HG02678 (cell line): Measurements from ENCODE around the gene CD164.
A peak's percentile ranks its signal among the peaks of the same experiment; 100 is the strongest.
"Not testable (repeated sequence)": the region's sequence is repeated elsewhere in the genome, so short reads cannot be mapped to it uniquely, and the experiment has no call there.

Source experiments
- ATAC-seq: cut with Tn5 transposase; IDR thresholded peaks from one replicate; pipeline ENCODE4 v1.9.1; 2021; ENCODE audit warnings: mild to moderate bottlenecking, moderate library complexity; ENCODE audit not compliant: unreplicated experiment

Gene CD164

GRCh38 chr6:109344226-109344625, 38.0 kb downstream of the CD164 start:
- no peak for ATAC-seq

DNA sequence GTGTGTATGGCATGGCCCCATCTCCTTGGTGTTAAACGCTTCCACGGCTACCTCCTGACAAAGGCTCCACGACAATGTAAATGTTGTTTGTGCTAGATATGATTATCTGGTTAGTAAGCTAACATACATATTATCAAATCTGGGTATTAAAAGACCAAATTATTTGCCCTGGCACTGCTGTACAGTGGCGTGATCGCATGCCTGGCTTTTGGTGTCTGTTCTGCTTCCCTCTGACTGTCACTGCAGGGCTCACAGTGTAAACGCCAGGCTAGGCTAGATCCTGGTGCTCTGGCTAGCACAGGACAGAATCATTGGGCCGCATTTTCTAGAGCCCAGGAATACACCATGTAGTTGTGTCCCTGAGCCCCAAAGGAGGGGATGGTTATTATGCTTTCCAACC, 38.7 kb downstream of the CD164 start:
- ATAC-seq: no peak

DNA sequence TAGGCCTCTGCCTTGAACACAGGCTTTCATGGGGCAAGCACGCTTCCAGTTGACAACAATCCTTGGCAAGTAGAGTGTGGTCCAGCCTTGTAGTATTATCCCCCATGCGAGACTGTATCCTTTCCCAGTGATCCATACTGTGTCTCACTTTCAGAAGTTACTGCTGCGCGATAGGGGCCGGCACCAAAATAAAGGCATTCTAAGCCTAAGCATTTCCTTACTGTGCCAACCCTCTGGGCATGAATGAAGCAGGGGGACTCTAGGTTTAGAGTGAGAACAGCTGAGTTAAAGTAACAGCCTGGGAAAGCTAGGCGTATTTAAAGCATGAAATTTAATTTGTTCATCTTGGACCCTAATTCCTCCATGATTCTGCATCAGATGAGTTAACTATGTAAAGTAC, 39.4 kb downstream of the CD164 start:
- ATAC-seq: no peak

GRCh38 chr6:109342506-109342905, 39.8 kb downstream of the CD164 start:
- ATAC-seq: no peak

DNA sequence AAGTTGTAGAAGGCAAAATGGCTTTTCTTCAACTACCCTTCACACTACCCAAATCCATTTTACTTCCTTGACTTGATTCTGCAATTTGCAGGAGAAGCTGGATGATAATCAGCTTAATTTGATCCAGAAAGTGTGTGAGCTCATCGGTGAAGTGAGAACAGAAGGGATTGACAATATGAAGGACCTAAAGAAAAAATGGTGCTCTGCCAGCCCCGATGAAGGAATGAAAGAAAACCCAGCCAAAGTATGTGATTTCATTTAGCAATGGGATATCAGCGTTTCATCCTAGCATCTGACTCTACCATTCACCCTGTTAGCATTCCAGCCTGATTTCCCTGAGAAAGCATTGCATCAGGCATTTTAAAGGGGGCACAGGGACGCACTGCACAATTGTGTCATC, 41.5 kb downstream of the CD164 start:
- ATAC-seq: no peak

GRCh38 chr6:109339906-109340678, 42.2 kb downstream of the CD164 start:
- no peak for ATAC-seq

DNA sequence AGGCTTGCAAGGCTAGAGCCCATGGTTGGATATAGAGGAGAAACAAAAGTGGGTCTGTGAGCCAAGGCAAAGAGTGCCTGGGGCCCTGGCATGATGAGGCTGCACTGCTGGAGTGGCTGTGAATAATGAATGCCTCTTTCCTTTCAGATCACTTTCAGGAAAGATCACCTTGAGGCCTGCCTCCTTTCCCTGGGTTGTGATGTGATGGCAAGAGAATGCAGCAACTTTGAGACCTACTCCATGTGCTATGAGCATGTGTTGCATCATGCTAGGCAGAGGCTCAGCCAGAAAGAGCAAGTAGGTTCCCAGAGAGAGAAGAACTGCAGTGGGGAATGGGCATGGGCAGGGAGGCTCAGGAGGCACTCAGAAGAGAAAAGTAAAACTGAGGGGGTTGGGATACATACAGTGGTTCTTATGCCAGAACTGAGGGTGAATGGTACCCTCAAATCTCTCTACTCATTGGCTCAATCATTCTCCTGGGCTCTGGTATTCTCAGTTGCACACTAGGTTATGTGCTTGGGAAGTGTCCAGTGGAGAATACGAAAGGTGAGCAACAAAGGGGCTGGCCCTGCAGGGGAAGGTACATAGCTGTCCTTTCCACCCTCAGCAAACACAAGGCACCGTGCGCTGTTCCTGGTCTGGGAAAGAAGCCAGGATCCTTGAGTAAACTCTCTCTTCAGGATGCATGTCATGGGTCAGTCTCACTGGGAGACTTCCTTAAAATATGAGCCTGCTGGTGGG, 45.9 kb downstream of the CD164 start:
- ATAC-seq: no peak

DNA sequence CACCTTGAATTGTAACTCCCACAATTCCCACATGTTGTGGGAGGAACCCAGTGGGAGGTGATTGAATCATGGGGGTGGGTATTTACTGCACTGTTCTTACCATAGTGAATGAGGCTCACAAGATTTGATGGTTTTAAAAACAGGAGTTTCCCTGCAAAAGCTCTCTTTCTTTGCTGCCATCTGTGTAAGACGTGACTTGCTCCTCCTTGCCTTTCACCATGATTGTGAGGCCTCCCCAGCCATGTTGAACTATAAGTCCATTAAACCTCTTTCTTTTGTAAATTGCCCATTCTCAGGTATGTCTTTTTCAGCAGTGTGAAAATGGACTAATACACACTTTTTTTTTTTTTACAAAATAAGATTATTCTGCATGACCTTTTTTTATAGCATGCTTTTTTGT, 48.4 kb downstream of the CD164 start:
- not testable (repeated sequence) for ATAC-seq

GRCh38 chr6:109332748-109333147, 49.5 kb downstream of the CD164 start:
- peak; percentile 62 for ATAC-seq

- ATAC-seq: no peak
These were observed 51.2 kb downstream of the CD164 start for GRCh38 chr6:109331081-109331480.

- no peak for ATAC-seq
These were observed 52.0 kb downstream of the CD164 start for GRCh38 chr6:109330263-109330662.

GRCh38 chr6:109328629-109329028, 53.6 kb downstream of the CD164 start:
- no peak for ATAC-seq

DNA sequence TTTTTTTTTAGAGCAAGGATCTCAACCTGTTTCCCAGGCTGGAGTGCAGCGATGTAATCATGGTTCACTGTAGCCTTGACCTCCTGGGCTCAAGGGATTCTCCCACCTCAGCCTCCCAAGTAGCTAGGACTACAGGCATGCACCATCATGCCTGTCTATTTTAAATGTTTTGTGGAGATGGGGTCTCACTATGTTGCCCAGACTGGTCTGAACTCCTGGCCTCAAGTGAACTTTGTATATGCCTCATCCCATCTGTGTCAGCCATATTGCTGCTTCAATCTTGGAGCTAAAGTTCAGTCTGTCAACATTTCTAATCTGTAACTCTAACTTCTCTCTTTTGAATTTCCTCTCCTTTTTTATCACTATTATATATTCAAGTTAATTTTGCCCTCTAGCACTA, 54.3 kb downstream of the CD164 start:
- no peak for ATAC-seq

GRCh38 chr6:109327491-109327890, 54.8 kb downstream of the CD164 start:
- ATAC-seq: no peak

DNA sequence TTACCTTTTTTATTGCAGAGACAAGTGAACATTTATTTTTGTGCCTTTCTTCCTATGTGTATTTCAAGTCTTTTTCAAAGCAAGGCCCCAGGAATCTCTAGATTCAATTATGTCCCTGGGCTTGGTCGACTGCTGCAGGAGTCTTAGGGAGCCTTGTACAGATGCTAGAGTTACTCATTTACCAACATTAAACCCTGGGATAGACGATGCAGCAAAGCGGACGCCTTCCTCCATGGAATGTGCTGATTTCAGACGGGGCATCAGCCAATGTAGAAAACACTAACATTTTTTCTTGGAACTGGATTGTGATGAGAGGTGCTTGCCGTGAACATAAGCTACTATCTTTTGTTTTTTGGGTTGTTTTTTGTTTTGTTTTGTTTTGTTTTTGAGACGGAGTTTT, 55.9 kb downstream of the CD164 start:
- no peak for ATAC-seq

DNA sequence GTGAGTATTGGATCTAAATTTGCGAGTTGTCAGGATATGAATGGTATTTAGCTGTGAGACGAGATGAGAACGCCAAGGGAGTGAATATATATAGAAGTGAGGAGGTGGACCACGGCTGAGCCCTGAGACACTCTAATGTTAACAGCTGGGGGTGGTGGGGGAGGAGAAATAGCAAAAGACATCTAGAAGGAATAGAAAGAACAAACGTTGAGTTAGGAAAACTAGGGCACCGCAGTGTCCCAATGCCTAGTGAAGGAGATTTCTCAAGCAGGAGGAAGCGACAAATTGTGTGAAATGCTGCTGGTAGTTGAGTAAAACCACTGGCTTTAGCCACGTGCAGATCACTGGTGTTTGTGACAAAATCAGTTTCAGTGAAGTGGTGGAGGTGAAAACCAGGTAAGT, 56.9 kb downstream of the CD164 start:
- no peak for ATAC-seq

GRCh38 chr6:109323241-109323640, 59.0 kb downstream of the CD164 start:
- ATAC-seq: no peak

GRCh38 chr6:109322825-109323224, 59.4 kb downstream of the CD164 start:
- ATAC-seq: no peak

DNA sequence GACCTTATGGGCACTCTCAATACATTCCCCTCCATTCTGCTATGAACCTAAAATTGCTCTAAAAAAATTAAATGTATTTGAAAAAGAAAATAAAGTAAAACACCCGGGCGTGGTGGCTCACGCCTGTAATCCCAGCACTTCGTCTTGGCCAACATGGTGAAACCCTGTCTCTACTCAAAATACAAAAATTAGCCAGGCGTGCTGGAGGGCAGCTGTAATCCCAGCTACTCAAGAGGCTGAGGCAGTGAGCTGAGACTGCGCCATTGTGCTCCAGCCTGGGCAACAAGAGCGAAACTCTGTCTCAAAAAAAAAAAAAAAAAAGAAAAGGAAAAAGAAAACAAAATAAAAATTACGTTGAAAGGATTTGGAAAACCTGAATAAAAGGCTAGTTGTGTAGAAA, 60.5 kb downstream of the CD164 start:
- ATAC-seq: no peak

DNA sequence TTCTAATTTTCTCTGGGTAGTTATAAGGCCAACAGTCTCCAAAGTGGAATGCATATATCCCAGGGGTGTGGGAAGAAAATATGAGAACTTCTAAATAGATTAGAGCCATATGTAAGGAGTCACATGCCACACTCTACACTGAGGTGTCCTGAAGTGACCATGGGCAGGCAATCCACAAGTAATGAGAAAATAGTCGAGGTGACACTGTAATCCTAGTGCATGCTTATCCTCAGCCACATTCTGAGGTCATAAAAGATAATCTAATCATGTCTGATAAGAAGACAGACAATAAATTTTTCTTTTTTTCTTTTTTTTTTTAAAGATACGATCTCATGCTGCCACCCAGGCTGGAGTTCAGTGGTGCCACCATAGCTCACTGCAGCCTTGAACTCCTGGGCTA, 62.2 kb downstream of the CD164 start:
- no peak for ATAC-seq

- ATAC-seq: no peak
These were observed 63.9 kb downstream of the CD164 start for GRCh38 chr6:109318328-109318876.

- ATAC-seq: no peak
These were observed 65.4 kb downstream of the CD164 start for GRCh38 chr6:109316909-109317308.
